LNCAP (cell line): ENCODE measurements around the gene MAP7D2.

ENCODE experiments used
- TF ChIP-seq, protein P1 (sequence below): fragments of 450-650 bp; IDR thresholded peaks from 2 replicates; pipeline ENCODE4 v1.5.1; 2017; ENCODE audit warnings: mild to moderate bottlenecking

MAP7D2 gene

DNA sequence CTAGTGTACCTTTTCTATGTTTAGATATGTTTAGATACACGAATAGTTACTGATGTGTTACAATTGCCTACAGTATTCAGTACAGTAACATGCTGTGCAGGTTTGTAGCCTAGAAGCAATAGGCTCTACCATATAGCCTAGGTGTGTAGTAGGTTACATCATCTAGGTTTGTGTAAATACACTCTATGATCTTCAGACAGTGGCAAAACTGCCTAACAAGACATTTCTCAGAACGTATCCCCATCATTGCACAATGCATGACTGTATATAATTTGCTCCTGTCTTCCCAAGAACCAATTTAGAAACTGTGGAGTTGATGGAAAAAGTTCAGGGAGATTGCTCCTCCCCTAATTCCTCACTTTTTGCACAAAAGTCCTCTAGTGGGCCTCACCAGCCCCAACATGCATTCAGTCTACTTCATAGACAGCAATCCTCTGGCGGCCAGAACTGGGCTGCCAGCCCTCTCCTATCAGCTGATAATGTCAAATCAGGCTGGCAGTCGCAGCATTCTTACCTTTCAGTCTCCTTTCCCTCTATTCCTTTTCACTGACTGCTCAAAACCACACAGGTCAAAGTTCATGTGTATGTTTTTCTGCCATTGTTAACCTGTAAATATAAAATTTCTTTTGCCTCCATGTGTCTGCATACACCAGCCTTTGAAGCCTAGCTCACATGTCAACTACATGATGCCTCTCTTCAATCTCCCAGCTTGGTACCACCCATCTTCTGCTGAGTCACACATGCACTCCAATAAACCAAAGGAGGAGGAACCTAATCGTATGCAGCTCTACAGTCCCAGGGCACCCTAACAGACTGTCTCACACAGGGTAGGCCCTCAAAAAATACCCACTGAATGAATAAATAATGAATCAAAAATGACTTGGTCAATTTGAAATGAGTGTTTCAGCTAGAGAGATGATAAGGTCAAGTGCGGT lies 157.9 kb downstream of the MAP7D2 start:
- TF ChIP-seq, protein P1, sequence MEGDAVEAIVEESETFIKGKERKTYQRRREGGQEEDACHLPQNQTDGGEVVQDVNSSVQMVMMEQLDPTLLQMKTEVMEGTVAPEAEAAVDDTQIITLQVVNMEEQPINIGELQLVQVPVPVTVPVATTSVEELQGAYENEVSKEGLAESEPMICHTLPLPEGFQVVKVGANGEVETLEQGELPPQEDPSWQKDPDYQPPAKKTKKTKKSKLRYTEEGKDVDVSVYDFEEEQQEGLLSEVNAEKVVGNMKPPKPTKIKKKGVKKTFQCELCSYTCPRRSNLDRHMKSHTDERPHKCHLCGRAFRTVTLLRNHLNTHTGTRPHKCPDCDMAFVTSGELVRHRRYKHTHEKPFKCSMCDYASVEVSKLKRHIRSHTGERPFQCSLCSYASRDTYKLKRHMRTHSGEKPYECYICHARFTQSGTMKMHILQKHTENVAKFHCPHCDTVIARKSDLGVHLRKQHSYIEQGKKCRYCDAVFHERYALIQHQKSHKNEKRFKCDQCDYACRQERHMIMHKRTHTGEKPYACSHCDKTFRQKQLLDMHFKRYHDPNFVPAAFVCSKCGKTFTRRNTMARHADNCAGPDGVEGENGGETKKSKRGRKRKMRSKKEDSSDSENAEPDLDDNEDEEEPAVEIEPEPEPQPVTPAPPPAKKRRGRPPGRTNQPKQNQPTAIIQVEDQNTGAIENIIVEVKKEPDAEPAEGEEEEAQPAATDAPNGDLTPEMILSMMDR: no peak

DNA sequence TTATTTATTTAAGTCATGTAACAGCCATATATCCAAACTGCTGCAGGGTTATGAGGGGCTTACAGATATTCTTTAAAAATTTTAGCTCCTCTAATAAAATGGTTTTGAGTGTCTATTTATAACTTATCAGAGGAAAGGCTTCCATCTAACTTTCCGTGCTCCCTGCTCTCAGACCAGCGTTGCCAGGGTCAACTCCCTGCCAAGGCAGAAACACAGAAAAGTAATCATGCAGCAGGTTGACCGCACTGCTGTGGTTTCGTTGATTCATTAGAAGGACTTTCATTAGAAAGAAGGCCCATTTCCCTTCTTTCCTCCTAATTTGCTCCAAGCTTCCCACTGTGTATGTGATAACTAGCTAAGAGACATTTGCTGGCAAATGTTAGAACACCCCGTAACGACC lies 159.8 kb downstream of the MAP7D2 start:
- TF ChIP-seq, protein P1: no peak
